GM20431 (cell line): ENCODE measurements around the gene B4GALT2.

Experiments used
- in situ Hi-C: fragments of 300-500 bp; cut with MseI, MboI; formaldehyde crosslinking; loops from one replicate; pipeline ENCODE4 v1.15.0; 2020; ENCODE audit warnings: low sequenced_read_pairs; ENCODE audit not compliant: unreplicated experiment

The B4GALT2 gene

GRCh38 chr1:43968348-43968948, 10.6 kb upstream of the B4GALT2 start:
- in situ Hi-C loops, result no loop called here

- in situ Hi-C loops, result no loop called here
Measured at GRCh38 chr1:43969416-43969745, 9.6 kb upstream of the B4GALT2 start.

GRCh38 chr1:43969746-43970466, 9.1 kb upstream of the B4GALT2 start, which contains the start of gene DPH2:
TSS of gene DPH2 (plus strand) at chr1:43970010. CDS start at chr1:43970176, 166 bp downstream.
- in situ Hi-C loops, result no loop called here

GRCh38 chr1:43970502-43970901, 8.5 kb upstream of the B4GALT2 start:
- in situ Hi-C loops, result no loop called here

GRCh38 chr1:43970911-43971310, 8.1 kb upstream of the B4GALT2 start:
- in situ Hi-C loops, result no loop called here

GRCh38 chr1:43971336-43971980, 7.6 kb upstream of the B4GALT2 start:
- in situ Hi-C loops, result no loop called here

- in situ Hi-C loops, result no loop called here
Measured at GRCh38 chr1:43973981-43974442, 5.0 kb upstream of the B4GALT2 start.

GRCh38 chr1:43974443-43975248, 4.4 kb upstream of the B4GALT2 start, which contains the start of gene ATP6V0B:
TSS of gene ATP6V0B (plus strand) at chr1:43974960. CDS start at chr1:43975041, 81 bp downstream.
- in situ Hi-C loops, result no loop called here

GRCh38 chr1:43975249-43975961, 3.6 kb upstream of the B4GALT2 start:
- in situ Hi-C loops, result no loop called here

GRCh38 chr1:43976045-43976444, 3.0 kb upstream of the B4GALT2 start:
- in situ Hi-C loops, result no loop called here

- in situ Hi-C loops, result no loop called here
Measured at GRCh38 chr1:43976890-43977289, 2.1 kb upstream of the B4GALT2 start.

- in situ Hi-C loops, result no loop called here
Measured at GRCh38 chr1:43977376-43978263, 1.4 kb upstream of the B4GALT2 start.

- in situ Hi-C loops, result no loop called here
Measured at GRCh38 chr1:43978264-43978550, 803 bp upstream of the B4GALT2 start.

- in situ Hi-C loops, result no loop called here
Measured at GRCh38 chr1:43979261-43979527, 184 bp downstream of the B4GALT2 start.

GRCh38 chr1:43979528-43980254, 681 bp downstream of the B4GALT2 start:
- in situ Hi-C loops, result no loop called here

- in situ Hi-C loops, result no loop called here
Measured at GRCh38 chr1:43980255-43981134, 1.5 kb downstream of the B4GALT2 start.

GRCh38 chr1:43981135-43981491, 2.1 kb downstream of the B4GALT2 start:
- in situ Hi-C loops, result no loop called here

- in situ Hi-C loops, result no loop called here
Measured at GRCh38 chr1:43981636-43982035, 2.6 kb downstream of the B4GALT2 start.
